AG04450 (cell line): ENCODE data around the gene DNMT3A. TPM values are rescaled to one million over a fixed set of nuclear protein-coding genes. Genes with fewer than 3 reads are reported as not detected.

Experiments
- CTCF ChIA-PET: fragments of 300-600, 350-600 bp; formaldehyde crosslinking; extraction: SDS; loops from one replicate; lab custom pipeline; 2022; ENCODE audit warnings: antibody characterized with exemption, inconsistent platforms; lab: Charles Lee
- POLR2A ChIA-PET: fragments of 350-600 bp; formaldehyde crosslinking; extraction: SDS; loops from one replicate; lab custom pipeline; 2021; ENCODE audit warnings: antibody characterized with exemption, inconsistent platforms; lab: Yijun Ruan, JAX
- DNase-seq: peaks from one replicate; pipeline ENCODE4 v3.0.0-alpha.2; 2011; ENCODE audit warnings: low read depth, low spot score
- H3K27ac ChIP-seq: one replicate; pipeline ENCODE4 v1.5.1; 2012; ENCODE audit warnings: low read depth, low read length, control low read depth
- H3K27me3 ChIP-seq: one replicate; pipeline ENCODE4 v1.6.0; 2012; ENCODE audit warnings: low read length; ENCODE audit not compliant: control insufficient read depth, insufficient read depth
- H3K4me3 ChIP-seq: 2 replicates; pipeline ENCODE4 v1.5.1; 2011; ENCODE audit warnings: mild to moderate bottlenecking, low read depth, low read length, control low read depth
- H3K9me3 ChIP-seq: 2 replicates; pipeline ENCODE4 v1.5.1; 2012; ENCODE audit warnings: low read length; ENCODE audit not compliant: control insufficient read depth, insufficient read depth
- CTCF ChIP-seq: IDR thresholded peaks from 2 replicates; pipeline ENCODE4 v1.5.1; 2011; ENCODE audit warnings: low read depth, low read length, control low read depth, inconsistent platforms
- polyA plus RNA-seq: library from polyadenylated mRNA; depleted of rRNA; stranded (reverse); fragments of >200 nt; gene quantifications from 2 replicates; pipeline ENCODE4 v1.2.3, GENCODE V29; 2011

DNMT3A gene
- polyA plus RNA-seq, 1 experiment: 4.1 TPM

GRCh38 chr2:25284756-25285155 lies 57.0 kb downstream of the DNMT3A start:
- TF ChIP-seq CTCF: no peak
- H3K9me3 ChIP-seq: no peaks in the 10 kb centered on the region
- no peak overlapping the region for H3K27ac ChIP-seq
- no peak for DNase-seq
- H3K27me3 ChIP-seq: no peaks in the 10 kb centered on the region
- no peak overlapping the region for H3K4me3 ChIP-seq
- CTCF ChIA-PET: interaction anchor here (0.6 to 0.7 kb wide), 3 partner anchors 56 to 1561 kb away, joined by 3 to 5 read pairs (median 3); no protein-coding TSS in a partner anchor
- POLR2A ChIA-PET: no interaction called here

- ChIA-PET POLR2A (no interaction called here), CTCF (interaction anchor here (0.6 kb wide), 1 partner anchor 56 kb away, joined by 3 read pairs; no protein-coding TSS in a partner anchor)
- Histone ChIP-seq H3K4me3 (no peak overlapping the region), H3K27ac (no peak overlapping the region), H3K27me3 (no peaks in the 10 kb centered on the region), H3K9me3 (no peaks in the 10 kb centered on the region)
- DNase-seq: no peak
- no peak for TF ChIP-seq CTCF
These were observed 57.8 kb downstream of the DNMT3A start for GRCh38 chr2:25283921-25284320.

GRCh38 chr2:25281941-25282340 lies 59.8 kb downstream of the DNMT3A start:
- Histone ChIP-seq H3K4me3 (no peak overlapping the region), H3K27ac (no peak overlapping the region), H3K27me3 (no peaks in the 10 kb centered on the region), H3K9me3 (no peaks in the 10 kb centered on the region; the same call in 1 of the 2 replicates)
- TF ChIP-seq CTCF: no peak
- POLR2A ChIA-PET: no interaction called here
- CTCF ChIA-PET: interaction anchor here (0.6 kb wide), 1 partner anchor 675 kb away, joined by 3 read pairs; no protein-coding TSS in a partner anchor
- no peak for DNase-seq

GRCh38 chr2:25281522-25281921 lies 60.2 kb downstream of the DNMT3A start:
- no peak for TF ChIP-seq CTCF
- ChIA-PET CTCF (interaction anchor here (0.6 kb wide), 1 partner anchor 674 kb away, joined by 3 read pairs; no protein-coding TSS in a partner anchor), POLR2A (no interaction called here)
- H3K27ac ChIP-seq: no peak overlapping the region
- H3K4me3 ChIP-seq: no peak overlapping the region
- DNase-seq: no peak
- H3K9me3 ChIP-seq: no peaks in the 10 kb centered on the region; the same call in 1 of the 2 replicates
- no peaks in the 10 kb centered on the region for H3K27me3 ChIP-seq

GRCh38 chr2:25280051-25280687 lies 61.6 kb downstream of the DNMT3A start:
- CTCF ChIA-PET: no interaction called here
- no peak for DNase-seq
- no peak for TF ChIP-seq CTCF
- Histone ChIP-seq H3K27ac (no peak overlapping the region), H3K9me3 (no peaks in the 10 kb centered on the region; the same call in 1 of the 2 replicates), H3K4me3 (no peak overlapping the region), H3K27me3 (no peaks in the 10 kb centered on the region)
- POLR2A ChIA-PET: interaction anchor here (0.6 kb wide), 1 partner anchor 33 kb away, joined by 3 read pairs; no protein-coding TSS in a partner anchor
